ENCODE data around the gene ZNF438.

DNA sequence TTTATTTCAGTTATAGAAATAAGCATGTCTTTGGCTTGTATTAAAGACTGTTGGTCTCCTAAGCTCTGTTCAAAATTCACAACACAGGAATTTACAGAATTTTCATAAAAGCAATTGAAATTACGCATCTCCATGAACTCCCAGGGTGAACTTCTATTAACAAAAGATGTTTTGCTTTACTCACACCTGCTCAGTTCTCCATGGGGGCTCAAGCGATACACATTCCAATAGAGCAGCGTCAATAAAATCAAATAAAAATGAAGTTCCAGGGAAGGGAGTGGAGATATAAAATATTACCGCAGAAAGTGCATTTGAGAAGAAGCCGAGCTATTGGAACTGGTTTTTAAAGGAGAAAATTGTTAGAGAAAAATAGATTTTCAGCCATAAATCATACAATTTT is 41.5 kb upstream of the ZNF438 start:
- TF ChIP-seq, protein P1, sequence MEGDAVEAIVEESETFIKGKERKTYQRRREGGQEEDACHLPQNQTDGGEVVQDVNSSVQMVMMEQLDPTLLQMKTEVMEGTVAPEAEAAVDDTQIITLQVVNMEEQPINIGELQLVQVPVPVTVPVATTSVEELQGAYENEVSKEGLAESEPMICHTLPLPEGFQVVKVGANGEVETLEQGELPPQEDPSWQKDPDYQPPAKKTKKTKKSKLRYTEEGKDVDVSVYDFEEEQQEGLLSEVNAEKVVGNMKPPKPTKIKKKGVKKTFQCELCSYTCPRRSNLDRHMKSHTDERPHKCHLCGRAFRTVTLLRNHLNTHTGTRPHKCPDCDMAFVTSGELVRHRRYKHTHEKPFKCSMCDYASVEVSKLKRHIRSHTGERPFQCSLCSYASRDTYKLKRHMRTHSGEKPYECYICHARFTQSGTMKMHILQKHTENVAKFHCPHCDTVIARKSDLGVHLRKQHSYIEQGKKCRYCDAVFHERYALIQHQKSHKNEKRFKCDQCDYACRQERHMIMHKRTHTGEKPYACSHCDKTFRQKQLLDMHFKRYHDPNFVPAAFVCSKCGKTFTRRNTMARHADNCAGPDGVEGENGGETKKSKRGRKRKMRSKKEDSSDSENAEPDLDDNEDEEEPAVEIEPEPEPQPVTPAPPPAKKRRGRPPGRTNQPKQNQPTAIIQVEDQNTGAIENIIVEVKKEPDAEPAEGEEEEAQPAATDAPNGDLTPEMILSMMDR (IDR thresholded peaks at IDR 0.05): no peak
- no peak for TF ChIP-seq POLR2A (IDR thresholded peaks at IDR 0.05)
